HG03558 (cell line): ENCODE results near the gene ZSWIM5.
"Not testable (repeated sequence)": the region's sequence is repeated elsewhere in the genome, so short reads cannot be mapped to it uniquely, and the experiment has no call there.

Source experiments
- ATAC-seq: cut with Tn5 transposase; IDR thresholded peaks from one replicate; pipeline ENCODE4 v1.9.1; 2021; ENCODE audit warnings: moderate number of reproducible peaks; ENCODE audit not compliant: unreplicated experiment; ENCODE audit errors: extremely low read depth

The ZSWIM5 gene

GRCh38 chr1:45205910-45206721 lies at the start of gene ZSWIM5:
TSS of gene ZSWIM5 (minus strand) at chr1:45206605. CDS start at chr1:45206350, 255 bp downstream.
- no peak for ATAC-seq

- ATAC-seq = no peak
Measured at GRCh38 chr1:45254490-45254889, 48.1 kb upstream of the ZSWIM5 start.

GRCh38 chr1:45250544-45250943 lies 44.1 kb upstream of the ZSWIM5 start:
- no peak for ATAC-seq

GRCh38 chr1:45248004-45248403 lies 41.6 kb upstream of the ZSWIM5 start:
- ATAC-seq = not testable (repeated sequence)

- ATAC-seq = no peak
Measured at GRCh38 chr1:45246760-45247159, 40.4 kb upstream of the ZSWIM5 start.

GRCh38 chr1:45246359-45246758 lies 40.0 kb upstream of the ZSWIM5 start:
- not testable (repeated sequence) for ATAC-seq

- ATAC-seq = no peak
Measured at GRCh38 chr1:45244660-45245059, 38.3 kb upstream of the ZSWIM5 start.

GRCh38 chr1:45243476-45244343 lies 37.3 kb upstream of the ZSWIM5 start:
- ATAC-seq = no peak

- ATAC-seq = no peak
Measured at GRCh38 chr1:45238846-45239245, 32.4 kb upstream of the ZSWIM5 start.

GRCh38 chr1:45236136-45236535 lies 29.7 kb upstream of the ZSWIM5 start:
- ATAC-seq = no peak

GRCh38 chr1:45230537-45230936 lies 24.1 kb upstream of the ZSWIM5 start:
- no peak for ATAC-seq

- no peak for ATAC-seq
Measured at GRCh38 chr1:45225598-45225997, 19.2 kb upstream of the ZSWIM5 start.

GRCh38 chr1:45223710-45224109 lies 17.3 kb upstream of the ZSWIM5 start:
- ATAC-seq = not testable (repeated sequence)

- ATAC-seq = no peak
Measured at GRCh38 chr1:45221716-45222115, 15.3 kb upstream of the ZSWIM5 start.

GRCh38 chr1:45216861-45217260 lies 10.5 kb upstream of the ZSWIM5 start:
- no peak for ATAC-seq

GRCh38 chr1:45216200-45216541 lies 9.8 kb upstream of the ZSWIM5 start:
- ATAC-seq = no peak

GRCh38 chr1:45215485-45216199 lies 9.2 kb upstream of the ZSWIM5 start:
- ATAC-seq = no peak

- ATAC-seq = no peak
Measured at GRCh38 chr1:45213892-45214291, 7.5 kb upstream of the ZSWIM5 start.

GRCh38 chr1:45211076-45211475 lies 4.7 kb upstream of the ZSWIM5 start:
- no peak for ATAC-seq

GRCh38 chr1:45206808-45207623 lies 611 bp upstream of the ZSWIM5 start:
- no peak for ATAC-seq
